Upper lobe of right lung (tissue), 1 donor: Measurements from ENCODE around the gene RFTN1. TPM values are rescaled to one million over a fixed set of nuclear protein-coding genes. Genes with fewer than 3 reads are reported as not detected.

ENCODE experiments used
- ATAC-seq: fragments of 200-7000 bp; cut with Tn5 transposase; one replicate; pipeline ENCODE4 v1.9.1; 2020; ENCODE audit warnings: mild to moderate bottlenecking, moderate library complexity
- DNase-seq: peaks from one replicate; pipeline ENCODE4 v3.0.0-alpha.2; 2020
- H3K27ac ChIP-seq: fragments of 200-600 bp; one replicate; pipeline ENCODE4 v1.8.0; 2022
- H3K27me3 ChIP-seq: fragments of 200-600 bp; one replicate; pipeline ENCODE4 v1.8.0; 2022; ENCODE audit warnings: mild to moderate bottlenecking
- H3K36me3 ChIP-seq: fragments of 200-600 bp; one replicate; pipeline ENCODE4 v1.8.0; 2022
- H3K4me1 ChIP-seq: fragments of 200-600 bp; one replicate; pipeline ENCODE4 v1.8.0; 2022
- H3K4me3 ChIP-seq: fragments of 200-600 bp; one replicate; pipeline ENCODE4 v1.8.0; 2022; ENCODE audit warnings: mild to moderate bottlenecking
- H3K9me3 ChIP-seq: fragments of 200-600 bp; one replicate; pipeline ENCODE4 v1.8.0; 2022
- intact Hi-C: fragments of 100-400 bp; cut with DNase I; formaldehyde crosslinking; loops from one replicate; pipeline ENCODE4 v1.11.0; 2022
- total RNA-seq: library from RNA; stranded (reverse); fragmentation: NEBNext Ultra II Directional; extraction: Animal tissue kit (Norgen Biotek cat#: 25700); gene quantifications from one replicate; pipeline ENCODE4 v1.2.1, GENCODE V29; 2021
- TF ChIP-seq, protein P1 (sequence below): fragments of 200-600 bp; IDR thresholded peaks from one replicate; pipeline ENCODE4 v1.8.0; 2022; ENCODE audit warnings: antibody characterized with exemption
- donor health status: DM: no; HTN: yes; CAD: no; lungs with severe emphysema.

Gene RFTN1
- total RNA-seq, 1 donor from 2014 or later: 69.4 TPM

GRCh38 chr3:16512435-16513140 is 911 bp downstream of the RFTN1 start:
- DNase-seq (peak; percentile 80), ATAC-seq (peak; percentile 68)
- H3K4me1 ChIP-seq: peaks cover 61% of the 10 kb centered on the region
- no peaks in the 10 kb centered on the region for H3K27me3 ChIP-seq
- H3K9me3 ChIP-seq: no peaks in the 10 kb centered on the region
- H3K27ac ChIP-seq: peak overlapping the region; percentile 85
- peak overlapping the region; percentile 91 for H3K4me3 ChIP-seq
- H3K36me3 ChIP-seq: no peaks in the 10 kb centered on the region
- intact Hi-C loops: no loop called here
- TF ChIP-seq, protein P1, sequence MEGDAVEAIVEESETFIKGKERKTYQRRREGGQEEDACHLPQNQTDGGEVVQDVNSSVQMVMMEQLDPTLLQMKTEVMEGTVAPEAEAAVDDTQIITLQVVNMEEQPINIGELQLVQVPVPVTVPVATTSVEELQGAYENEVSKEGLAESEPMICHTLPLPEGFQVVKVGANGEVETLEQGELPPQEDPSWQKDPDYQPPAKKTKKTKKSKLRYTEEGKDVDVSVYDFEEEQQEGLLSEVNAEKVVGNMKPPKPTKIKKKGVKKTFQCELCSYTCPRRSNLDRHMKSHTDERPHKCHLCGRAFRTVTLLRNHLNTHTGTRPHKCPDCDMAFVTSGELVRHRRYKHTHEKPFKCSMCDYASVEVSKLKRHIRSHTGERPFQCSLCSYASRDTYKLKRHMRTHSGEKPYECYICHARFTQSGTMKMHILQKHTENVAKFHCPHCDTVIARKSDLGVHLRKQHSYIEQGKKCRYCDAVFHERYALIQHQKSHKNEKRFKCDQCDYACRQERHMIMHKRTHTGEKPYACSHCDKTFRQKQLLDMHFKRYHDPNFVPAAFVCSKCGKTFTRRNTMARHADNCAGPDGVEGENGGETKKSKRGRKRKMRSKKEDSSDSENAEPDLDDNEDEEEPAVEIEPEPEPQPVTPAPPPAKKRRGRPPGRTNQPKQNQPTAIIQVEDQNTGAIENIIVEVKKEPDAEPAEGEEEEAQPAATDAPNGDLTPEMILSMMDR: no peak

GRCh38 chr3:16511681-16512434 is 1.6 kb downstream of the RFTN1 start:
- ATAC-seq (peak; percentile 45), DNase-seq (no peak)
- H3K4me3 ChIP-seq: peak overlapping the region; percentile 91
- H3K9me3 ChIP-seq: no peaks in the 10 kb centered on the region
- H3K27ac ChIP-seq: peak overlapping the region; percentile 85
- H3K36me3 ChIP-seq: no peaks in the 10 kb centered on the region
- H3K27me3 ChIP-seq: no peaks in the 10 kb centered on the region
- TF ChIP-seq, protein P1: no peak
- H3K4me1 ChIP-seq: peaks cover 56% of the 10 kb centered on the region
- intact Hi-C loops: no loop called here

- H3K27me3 ChIP-seq: no peaks in the 10 kb centered on the region
- H3K27ac ChIP-seq: peak overlapping the region; percentile 56
- no peaks in the 10 kb centered on the region for H3K9me3 ChIP-seq
- H3K4me1 ChIP-seq: peaks cover 51% of the 10 kb centered on the region
- no peak overlapping the region for H3K4me3 ChIP-seq
- ATAC-seq (no peak), DNase-seq (no peak)
- intact Hi-C loops: no loop called here
- TF ChIP-seq, protein P1: no peak
- no peaks in the 10 kb centered on the region for H3K36me3 ChIP-seq
Observed at GRCh38 chr3:16510620-16511319, 2.7 kb downstream of the RFTN1 start.

- ATAC-seq (no peak), DNase-seq (no peak)
- H3K27me3 ChIP-seq: no peaks in the 10 kb centered on the region
- TF ChIP-seq, protein P1: no peak
- intact Hi-C loops: no loop called here
- H3K36me3 ChIP-seq: no peaks in the 10 kb centered on the region
- H3K4me1 ChIP-seq: peaks cover 51% of the 10 kb centered on the region
- peak overlapping the region; percentile 56 for H3K27ac ChIP-seq
- H3K9me3 ChIP-seq: no peaks in the 10 kb centered on the region
- no peak overlapping the region for H3K4me3 ChIP-seq
Observed at GRCh38 chr3:16509721-16510619, 3.5 kb downstream of the RFTN1 start.

- Histone ChIP-seq H3K4me1 (peaks cover 42% of the 10 kb centered on the region), H3K36me3 (no peaks in the 10 kb centered on the region), H3K27ac (no peak overlapping the region), H3K9me3 (no peaks in the 10 kb centered on the region), H3K4me3 (no peak overlapping the region), H3K27me3 (no peaks in the 10 kb centered on the region)
- DNase-seq (no peak), ATAC-seq (no peak)
- intact Hi-C loops: no loop called here
- TF ChIP-seq, protein P1: no peak
Observed at GRCh38 chr3:16508591-16508995, 4.9 kb downstream of the RFTN1 start.
